DMS53 (cell line): ENCODE measurements around the gene ID2.

Experiments
- DNase-seq: peaks from one replicate; lab custom pipeline; 2025; lab: John Stamatoyannopoulos, UW

The ID2 gene, protein sequence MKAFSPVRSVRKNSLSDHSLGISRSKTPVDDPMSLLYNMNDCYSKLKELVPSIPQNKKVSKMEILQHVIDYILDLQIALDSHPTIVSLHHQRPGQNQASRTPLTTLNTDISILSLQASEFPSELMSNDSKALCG

DNA sequence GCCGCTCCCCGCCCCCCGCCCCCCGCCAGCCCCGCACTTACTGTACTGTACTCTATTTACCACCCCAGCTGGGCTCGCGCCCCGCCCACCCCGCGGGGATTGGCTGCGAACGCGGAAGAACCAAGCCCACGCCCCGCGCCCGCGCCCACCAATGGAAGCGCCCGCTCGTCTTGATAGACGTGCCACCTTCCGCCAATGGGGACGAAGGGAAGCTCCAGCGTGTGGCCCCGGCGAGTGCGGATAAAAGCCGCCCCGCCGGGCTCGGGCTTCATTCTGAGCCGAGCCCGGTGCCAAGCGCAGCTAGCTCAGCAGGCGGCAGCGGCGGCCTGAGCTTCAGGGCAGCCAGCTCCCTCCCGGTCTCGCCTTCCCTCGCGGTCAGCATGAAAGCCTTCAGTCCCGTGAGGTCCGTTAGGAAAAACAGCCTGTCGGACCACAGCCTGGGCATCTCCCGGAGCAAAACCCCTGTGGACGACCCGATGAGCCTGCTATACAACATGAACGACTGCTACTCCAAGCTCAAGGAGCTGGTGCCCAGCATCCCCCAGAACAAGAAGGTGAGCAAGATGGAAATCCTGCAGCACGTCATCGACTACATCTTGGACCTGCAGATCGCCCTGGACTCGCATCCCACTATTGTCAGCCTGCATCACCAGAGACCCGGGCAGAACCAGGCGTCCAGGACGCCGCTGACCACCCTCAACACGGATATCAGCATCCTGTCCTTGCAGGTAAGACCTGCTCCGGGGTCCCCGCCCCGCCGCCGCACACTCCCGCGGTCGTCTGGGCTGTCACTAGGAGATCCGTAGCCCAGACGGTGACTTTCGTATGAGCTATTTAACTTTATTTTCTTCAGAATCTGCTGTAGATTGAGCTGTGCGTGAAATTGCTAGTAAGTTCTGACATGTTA lies at the start of gene ID2:
ID2 (plus strand) TSS at position 271 of the 907 bp plus-strand sequence; CDS start at position 381, 110 bp downstream.
- peak; percentile 99 for DNase-seq

- no peak for DNase-seq
These were observed 49.1 kb upstream of the ID2 start for GRCh38 chr2:8632755-8633154.

GRCh38 chr2:8633186-8633734 lies 48.6 kb upstream of the ID2 start:
- DNase-seq, result no peak

DNA sequence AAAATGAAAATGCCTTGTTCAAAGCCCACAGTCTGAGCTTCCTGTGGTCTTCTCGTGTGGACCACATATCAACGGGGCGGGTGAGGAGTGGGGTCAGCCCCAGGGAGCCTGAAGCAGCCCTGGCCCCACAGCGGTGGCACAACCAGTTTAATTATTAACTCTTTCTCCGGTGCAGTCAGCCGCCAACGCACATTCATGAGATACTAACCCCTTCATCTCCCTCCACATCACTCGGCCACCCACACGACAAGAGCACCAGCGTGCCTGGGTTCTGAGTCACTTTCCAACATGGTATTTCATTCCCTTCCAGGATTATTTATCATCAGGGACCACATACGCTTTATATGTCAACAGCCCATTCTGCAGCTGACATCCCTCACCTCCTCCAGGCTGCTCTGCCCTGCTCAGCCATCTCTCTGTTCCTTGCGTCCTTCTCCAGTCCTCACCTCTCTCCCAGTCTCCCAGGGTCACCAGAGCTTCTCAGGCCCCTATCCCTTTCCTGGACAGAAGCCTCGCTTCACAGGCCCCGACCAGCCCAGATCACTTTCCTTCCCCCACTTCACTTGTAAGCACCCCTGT lies 48.0 kb upstream of the ID2 start:
- DNase-seq, result peak; percentile 84

GRCh38 chr2:8634466-8635172 lies 47.2 kb upstream of the ID2 start:
- no peak for DNase-seq

GRCh38 chr2:8636041-8636491 lies 45.8 kb upstream of the ID2 start:
- DNase-seq, result no peak

GRCh38 chr2:8636721-8637636 lies 44.9 kb upstream of the ID2 start:
- DNase-seq, result no peak

- DNase-seq, result no peak
These were observed 43.5 kb upstream of the ID2 start for GRCh38 chr2:8638327-8638726.

- DNase-seq, result no peak
These were observed 42.7 kb upstream of the ID2 start for GRCh38 chr2:8639122-8639635.

DNA sequence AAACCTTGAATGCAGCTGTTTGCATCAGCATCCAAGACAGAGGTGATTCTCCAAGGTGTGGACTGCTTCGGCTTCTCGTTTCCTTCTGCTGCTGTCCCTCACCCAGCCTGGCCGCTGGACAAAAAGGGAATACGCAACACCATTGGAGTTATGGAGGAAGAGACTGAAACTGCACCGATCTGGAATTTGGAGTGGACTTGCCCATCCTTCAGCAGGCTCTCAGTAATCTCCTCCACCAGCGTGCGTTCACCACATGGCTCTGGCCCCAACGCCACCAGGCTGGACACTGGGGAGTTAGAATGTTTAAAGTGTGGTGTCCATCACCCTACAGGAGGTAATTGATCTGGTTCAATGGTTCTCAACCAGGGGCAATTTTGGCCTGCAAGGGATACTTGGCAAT lies 41.4 kb upstream of the ID2 start:
- DNase-seq, result no peak

GRCh38 chr2:8641301-8641965 lies 40.4 kb upstream of the ID2 start:
- DNase-seq, result no peak

DNA sequence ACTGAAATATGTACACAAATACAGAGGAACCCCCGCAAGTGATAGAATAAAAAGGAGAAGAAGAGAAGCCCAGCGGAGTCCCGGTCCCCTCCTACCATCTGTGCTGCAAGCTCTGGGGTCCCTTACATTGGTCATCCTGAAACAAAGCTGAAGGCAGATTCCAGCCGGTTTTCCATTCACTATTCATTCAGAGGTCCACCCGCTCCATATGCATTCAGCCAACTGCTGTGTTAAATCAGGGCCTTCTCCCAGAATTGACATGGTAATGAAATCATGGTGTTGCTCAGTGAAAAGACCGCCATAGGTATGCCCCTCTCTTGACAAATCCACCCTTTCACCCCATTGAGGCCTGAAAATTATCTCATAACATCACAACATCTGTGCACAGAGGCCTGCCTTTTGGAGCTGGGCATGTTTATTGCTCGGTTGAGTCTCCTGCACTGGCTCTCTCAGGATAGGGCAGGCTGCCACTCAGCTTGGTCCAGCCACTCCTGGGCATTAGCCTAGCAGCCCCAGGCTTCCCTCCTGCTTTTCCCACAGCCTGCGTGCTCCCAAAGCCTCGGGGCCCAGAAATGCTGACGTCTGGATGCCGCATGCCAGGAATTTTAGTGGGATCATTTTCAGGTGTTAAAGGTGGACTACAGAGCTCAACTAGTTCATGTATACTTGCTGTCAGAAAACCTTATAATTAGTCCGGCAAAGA lies 39.3 kb upstream of the ID2 start:
- no peak for DNase-seq

GRCh38 chr2:8643250-8643995 lies 38.4 kb upstream of the ID2 start:
- no peak for DNase-seq

- DNase-seq, result no peak
These were observed 37.9 kb upstream of the ID2 start for GRCh38 chr2:8643996-8644356.

DNA sequence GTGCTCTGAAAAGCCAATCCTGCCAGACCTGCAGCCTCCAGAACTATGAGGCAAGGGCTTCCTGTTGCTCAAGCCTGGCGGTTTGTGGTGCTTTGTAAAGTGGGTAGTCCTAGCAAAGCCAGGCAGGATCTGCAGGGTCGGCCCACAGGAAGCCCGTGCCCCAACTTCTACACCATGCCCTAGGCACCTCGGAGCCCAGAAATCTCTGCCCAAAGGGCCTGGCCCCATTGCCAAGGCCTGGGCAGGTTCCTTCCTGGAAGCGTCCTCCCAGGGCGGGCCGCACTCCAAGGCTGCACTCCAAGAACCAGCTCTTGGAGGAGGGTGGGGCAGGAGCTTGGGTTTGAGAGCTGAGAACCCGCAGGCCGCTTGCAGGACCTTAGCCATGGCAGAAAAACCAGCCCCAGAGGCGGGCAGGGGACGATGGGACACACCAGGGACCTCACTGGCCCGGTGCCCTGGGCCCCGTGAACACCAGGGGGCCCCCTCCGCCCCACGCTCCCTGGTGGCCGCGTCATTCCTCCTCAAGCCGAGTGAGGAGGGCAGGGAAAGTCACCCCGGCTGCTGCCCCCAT lies 37.2 kb upstream of the ID2 start:
- DNase-seq, result peak; percentile 69

DNA sequence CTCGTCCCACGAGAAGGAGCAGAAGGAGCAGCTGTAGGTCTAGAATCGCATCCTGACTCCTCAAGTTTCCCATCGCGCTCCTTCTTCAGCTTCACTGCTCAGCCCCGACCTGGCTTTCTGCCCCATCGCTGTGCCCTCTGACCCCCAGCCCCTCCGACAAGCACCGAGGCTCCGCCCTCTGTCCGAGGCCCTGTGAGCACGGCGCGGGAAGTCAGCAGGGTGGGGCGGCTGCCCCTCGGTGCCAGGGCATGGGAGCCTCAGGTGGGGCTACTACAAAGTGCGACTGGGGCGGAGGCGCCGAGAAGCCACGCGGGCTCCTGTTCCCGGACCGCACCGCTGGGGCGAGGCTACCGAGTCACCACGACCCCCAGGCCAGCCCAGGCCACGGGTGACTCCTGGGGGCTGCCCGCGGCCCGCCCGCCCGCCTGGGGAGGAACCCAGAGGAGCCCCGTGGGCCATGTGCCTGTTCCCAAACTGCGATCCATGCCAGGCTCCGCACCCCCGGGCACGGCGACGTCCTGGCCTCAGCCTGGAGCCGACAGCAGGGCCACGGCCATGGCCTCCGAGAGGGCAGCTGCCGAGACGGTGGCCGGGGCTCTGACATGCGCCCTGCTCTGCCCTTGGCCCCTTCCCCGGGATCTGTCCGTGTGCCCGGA lies 36.6 kb upstream of the ID2 start:
- DNase-seq, result no peak

GRCh38 chr2:8646731-8647461 lies 35.0 kb upstream of the ID2 start:
- no peak for DNase-seq
